ENCODE data around the gene TDRD15.

DNA sequence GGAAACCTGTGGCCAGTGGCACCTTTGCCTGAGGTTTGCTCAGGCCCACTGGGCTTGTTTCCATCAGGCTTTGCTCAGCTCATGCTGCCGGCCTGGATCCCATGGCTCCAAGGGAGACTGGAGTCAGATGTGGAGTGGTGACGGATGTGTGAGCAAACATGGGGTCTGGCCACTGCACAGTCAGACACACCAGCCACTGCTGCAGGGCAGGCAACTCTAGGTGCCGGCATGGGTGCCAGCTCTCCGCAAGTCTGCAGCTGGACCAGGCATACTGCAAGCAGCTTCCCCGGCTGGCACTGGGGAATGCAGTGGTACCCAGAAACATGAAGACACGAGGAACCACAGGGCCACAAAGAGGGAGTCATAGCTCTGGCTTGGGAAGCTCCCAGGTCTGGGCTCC, 37.4 kb downstream of the TDRD15 start:
- TF ChIP-seq, protein P1, sequence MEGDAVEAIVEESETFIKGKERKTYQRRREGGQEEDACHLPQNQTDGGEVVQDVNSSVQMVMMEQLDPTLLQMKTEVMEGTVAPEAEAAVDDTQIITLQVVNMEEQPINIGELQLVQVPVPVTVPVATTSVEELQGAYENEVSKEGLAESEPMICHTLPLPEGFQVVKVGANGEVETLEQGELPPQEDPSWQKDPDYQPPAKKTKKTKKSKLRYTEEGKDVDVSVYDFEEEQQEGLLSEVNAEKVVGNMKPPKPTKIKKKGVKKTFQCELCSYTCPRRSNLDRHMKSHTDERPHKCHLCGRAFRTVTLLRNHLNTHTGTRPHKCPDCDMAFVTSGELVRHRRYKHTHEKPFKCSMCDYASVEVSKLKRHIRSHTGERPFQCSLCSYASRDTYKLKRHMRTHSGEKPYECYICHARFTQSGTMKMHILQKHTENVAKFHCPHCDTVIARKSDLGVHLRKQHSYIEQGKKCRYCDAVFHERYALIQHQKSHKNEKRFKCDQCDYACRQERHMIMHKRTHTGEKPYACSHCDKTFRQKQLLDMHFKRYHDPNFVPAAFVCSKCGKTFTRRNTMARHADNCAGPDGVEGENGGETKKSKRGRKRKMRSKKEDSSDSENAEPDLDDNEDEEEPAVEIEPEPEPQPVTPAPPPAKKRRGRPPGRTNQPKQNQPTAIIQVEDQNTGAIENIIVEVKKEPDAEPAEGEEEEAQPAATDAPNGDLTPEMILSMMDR (IDR thresholded peaks at IDR 0.05) = no peak
- TF ChIP-seq ZFX (IDR thresholded peaks at IDR 0.05; ENCODE audit: borderline replicate concordance) = no peak
